Astrocyte (in vitro differentiated cells and primary cell): ENCODE measurements around the gene RALGAPA2.

Source experiments
- EZH2 ChIP-seq: IDR thresholded peaks from 2 replicates; pipeline ENCODE4 v1.6.1; 2012; ENCODE audit warnings: mild to moderate bottlenecking, low read length, inconsistent platforms; ENCODE audit not compliant: insufficient read depth
- TF ChIP-seq, protein P1 (sequence below): IDR thresholded peaks from 2 replicates; pipeline ENCODE4 v1.5.1; 2011; ENCODE audit warnings: low read depth, mild to moderate bottlenecking, inconsistent platforms, low read length, moderate library complexity; ENCODE audit not compliant: insufficient read depth

DNA sequence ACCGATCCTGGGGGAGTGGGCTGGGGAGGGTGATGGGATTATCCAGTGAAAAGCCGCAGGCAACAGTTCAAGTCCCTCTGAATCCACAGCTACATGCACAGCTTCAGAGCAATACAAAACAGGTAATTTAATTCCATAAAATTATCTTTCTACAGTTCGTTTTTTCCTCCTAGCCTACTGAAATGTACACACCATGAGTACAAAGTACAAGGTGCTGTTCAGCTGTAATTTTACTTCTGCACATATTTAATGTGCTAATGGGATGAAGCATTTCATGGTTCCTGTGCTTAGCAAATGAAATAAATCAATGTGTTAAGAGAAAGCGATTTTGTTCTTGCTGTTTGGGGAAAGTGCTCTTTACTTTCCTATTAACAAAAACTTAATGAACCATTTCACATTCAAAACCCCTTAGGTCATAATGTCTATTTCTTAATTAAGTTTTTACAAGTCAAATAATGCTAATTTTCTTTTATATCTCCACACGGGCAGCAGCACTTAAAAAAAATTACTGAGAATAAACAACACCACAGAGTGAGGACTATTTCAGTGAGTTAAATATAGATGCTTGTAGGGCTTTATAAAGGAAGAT, 272.7 kb downstream of the RALGAPA2 start:
- TF ChIP-seq, protein P1, sequence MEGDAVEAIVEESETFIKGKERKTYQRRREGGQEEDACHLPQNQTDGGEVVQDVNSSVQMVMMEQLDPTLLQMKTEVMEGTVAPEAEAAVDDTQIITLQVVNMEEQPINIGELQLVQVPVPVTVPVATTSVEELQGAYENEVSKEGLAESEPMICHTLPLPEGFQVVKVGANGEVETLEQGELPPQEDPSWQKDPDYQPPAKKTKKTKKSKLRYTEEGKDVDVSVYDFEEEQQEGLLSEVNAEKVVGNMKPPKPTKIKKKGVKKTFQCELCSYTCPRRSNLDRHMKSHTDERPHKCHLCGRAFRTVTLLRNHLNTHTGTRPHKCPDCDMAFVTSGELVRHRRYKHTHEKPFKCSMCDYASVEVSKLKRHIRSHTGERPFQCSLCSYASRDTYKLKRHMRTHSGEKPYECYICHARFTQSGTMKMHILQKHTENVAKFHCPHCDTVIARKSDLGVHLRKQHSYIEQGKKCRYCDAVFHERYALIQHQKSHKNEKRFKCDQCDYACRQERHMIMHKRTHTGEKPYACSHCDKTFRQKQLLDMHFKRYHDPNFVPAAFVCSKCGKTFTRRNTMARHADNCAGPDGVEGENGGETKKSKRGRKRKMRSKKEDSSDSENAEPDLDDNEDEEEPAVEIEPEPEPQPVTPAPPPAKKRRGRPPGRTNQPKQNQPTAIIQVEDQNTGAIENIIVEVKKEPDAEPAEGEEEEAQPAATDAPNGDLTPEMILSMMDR, result no peak
- no peak for TF ChIP-seq EZH2
